NCI-H146 (cell line): ENCODE measurements around the gene INSR.
"Not testable (repeated sequence)": the region's sequence is repeated elsewhere in the genome, so short reads cannot be mapped to it uniquely, and the experiment has no call there.

Source experiments
- DNase-seq: peaks from one replicate; lab custom pipeline; 2025; lab: John Stamatoyannopoulos, UW

The INSR gene

DNA sequence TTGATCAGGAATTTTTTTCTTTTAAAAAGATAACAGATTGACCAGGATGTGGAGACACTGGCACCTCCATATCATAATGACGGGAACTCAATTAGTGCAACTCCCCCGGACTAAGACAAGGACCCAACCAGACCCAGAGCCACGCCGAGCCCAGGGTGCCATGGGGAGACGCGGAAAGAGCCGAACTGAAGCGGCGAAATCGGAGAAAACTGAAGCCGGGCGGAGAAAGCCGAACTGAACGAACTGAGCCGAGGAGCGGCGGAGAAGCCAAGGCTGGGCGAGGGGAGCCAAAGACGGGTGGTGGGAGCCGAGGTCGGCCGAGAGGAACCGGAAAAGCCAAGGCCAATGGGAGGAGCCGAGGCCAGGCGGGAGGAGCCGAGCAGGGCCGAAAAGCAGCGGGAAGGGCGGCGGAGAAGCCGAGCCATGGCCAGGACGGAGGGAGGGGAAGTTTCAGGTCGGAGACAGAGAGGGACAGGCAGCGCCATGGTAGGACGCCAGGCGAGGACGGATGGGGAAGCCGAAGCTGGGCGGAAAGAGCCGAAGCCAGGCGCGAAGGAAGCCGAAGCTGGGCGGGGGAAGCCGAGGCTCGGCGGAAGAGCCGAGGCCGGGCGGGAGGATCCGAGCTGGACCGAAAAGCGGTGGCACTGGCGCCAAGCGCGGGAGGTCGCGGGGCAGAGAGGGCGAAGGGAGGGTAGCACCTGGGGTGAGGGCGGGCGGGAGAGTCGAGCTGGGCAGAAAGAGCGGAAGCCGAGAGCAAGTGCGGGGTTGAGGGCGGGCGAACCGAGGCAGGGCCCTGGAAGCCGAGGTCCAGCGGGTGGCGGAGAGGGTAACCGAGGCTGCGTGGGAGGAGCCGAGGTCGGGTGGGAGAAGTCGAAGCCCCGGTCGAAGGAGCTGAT is 195.3 kb downstream of the INSR start:
- DNase-seq = peak; percentile 90

GRCh38 chr19:7098096-7098495 is 196.1 kb downstream of the INSR start:
- no peak for DNase-seq

- no peak for DNase-seq
Observed at GRCh38 chr19:7088999-7089398, 205.2 kb downstream of the INSR start.

DNA sequence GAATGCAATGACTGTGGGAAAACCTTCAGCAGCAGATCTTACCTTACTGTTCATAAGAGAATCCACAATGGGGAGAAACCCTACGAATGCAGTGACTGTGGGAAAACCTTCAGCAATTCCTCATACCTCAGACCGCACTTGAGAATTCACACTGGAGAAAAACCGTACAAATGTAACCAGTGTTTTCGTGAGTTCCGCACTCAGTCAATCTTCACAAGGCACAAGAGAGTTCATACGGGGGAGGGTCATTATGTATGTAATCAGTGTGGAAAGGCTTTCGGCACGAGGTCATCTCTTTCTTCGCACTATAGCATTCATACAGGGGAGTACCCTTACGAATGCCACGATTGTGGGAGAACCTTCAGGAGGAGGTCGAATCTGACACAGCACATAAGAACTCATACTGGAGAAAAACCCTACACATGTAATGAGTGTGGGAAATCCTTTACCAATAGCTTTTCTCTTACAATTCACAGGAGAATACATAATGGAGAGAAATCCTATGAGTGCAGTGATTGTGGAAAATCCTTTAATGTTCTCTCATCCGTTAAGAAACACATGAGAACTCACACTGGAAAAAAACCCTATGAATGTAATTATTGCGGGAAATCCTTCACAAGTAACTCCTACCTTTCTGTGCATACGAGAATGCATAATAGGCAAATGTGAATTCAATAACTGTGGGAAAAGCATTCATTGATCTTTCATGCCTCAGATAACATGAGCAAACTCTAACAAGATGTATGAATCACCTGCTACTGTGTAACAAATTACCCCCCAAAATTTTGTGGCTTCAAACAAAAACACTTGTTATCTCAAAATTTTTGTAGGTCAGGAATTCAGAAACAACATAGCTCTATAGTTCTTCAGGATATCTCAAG is 210.9 kb downstream of the INSR start:
- DNase-seq = no peak

DNA sequence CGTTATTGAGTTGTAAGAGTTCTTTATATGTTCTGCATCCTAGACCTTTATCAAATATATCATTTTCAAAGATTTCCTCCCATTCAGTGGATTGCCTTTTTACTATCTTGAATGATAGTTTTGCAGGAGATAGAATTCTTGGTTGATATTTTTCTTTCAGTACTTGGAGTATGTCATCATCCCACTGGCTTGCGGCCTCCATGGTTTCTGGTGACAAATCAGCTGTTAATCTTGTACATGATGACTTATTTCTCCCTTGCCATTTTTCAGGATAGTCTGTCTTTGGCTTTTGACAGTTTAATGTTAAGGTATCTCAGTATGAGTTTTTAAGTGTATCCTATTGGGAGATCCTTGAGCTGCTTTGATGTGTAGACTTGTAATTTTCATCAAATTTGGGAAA is 216.2 kb downstream of the INSR start:
- DNase-seq = no peak

GRCh38 chr19:7076151-7076550 is 218.1 kb downstream of the INSR start:
- DNase-seq = no peak

DNA sequence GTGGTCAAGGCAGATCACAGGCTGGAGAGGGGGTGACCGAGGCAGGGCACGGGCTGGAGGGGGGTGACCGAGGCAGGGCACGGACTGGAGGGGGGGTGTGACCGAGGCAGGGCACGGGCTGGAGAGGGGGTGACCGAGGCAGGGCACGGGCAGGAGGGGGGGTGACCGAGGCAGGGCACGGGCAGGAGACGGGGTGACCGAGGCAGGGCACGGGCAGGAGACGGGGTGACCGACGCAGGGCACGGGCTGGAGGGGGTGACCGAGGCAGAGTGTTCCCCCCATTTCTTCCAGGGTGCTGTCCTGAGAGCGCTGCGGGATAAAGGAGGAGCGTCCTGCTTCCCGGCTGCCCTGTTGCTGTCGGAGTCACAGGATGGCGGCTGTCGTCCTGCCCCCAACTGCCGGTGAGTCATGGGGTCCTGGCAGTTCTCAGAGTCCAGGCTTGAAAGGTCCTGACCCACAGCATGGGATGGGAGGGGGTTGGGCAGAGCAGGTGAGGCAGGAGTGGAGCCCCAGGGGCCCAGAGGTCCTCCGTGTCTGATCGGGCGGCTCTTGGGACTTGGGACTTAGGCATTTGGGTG is 219.4 kb downstream of the INSR start:
- DNase-seq = no peak

GRCh38 chr19:7072541-7072940 is 221.7 kb downstream of the INSR start:
- no peak for DNase-seq

DNA sequence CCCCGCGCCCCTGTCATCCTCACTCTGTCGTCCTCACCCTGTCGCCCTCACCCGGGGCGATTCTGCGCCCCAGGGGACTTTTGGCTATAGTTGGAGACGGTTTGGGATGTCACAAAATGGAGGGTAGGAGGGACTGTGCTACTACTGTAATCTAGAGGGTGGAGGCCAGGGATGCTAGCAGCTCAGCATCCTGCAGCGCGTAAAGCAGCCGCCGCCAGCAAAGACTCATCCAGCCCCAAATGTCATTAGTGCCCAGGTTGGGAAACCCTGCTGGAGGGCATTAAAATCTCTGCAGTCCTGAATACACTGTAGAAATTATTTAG is 224.3 kb downstream of the INSR start:
- peak; percentile 11 for DNase-seq

DNA sequence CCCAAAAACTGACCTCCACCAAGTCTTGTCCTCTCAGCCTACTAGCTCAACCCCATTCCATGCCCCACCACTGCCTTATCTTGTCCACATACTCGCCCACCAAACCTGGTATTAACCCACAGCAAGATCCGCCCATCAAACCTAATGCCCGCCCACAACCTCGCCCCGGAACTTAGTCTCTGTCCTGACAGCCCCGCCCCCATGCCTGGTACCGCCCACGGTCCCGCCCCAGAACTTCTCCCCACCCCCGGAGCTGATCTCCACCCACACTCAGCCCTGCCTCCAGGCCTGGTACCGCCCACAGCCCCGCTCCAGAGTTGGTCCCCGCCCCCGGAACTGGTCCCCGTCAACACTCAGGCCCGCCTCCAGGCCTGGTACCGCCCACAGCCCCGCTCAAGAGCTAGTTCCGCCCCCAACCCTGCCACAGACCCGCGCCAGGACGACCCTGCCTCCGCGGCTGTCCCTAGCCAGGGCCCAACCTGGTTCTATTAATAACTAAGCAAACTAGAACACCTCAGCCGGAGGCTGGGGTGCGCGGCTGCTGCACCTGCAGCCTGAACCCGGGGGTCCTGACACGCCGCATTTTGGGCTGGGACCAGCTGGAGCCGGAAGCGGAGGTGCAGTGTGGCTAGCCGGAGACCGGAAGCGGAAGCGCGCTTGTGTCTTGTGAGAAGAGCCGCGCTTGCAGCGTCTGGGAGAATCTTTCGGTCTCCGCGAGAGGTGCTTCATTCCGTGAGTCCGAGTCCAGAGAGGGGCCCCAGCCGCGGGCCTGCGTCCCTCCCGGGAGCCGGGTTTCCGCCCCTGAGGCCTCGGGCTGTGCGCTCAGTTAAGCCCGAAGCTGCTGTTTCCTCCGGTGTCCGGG is 224.9 kb downstream of the INSR start, which contains the start of gene ZNF557:
Gene ZNF557, plus strand, starts transcription at position 662 of the 862 bp plus-strand sequence. CDS start 5,372 bp downstream, outside the sequence.
- DNase-seq = peak; percentile 92

- DNase-seq = no peak
Observed at GRCh38 chr19:7068599-7068998, 225.6 kb downstream of the INSR start.

DNA sequence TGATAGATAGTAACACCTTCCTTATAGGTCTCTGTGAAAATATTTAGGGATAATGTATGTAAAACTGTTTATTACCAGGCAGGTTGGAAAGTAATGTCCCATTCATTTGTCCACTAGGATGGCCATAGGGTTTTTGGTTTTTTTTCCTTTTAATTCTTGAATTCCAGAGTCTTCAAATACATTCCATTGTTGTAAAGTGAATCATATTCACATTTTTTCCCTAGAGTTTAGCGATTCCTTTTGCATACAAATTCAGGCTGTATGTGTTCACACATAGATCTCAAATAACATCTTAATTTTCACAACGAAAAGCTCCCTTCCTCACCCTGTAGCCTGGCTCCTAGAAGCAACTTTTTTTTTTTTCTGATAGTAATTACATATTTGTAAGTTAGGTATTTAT is 226.5 kb downstream of the INSR start:
- no peak for DNase-seq

- not testable (repeated sequence) for DNase-seq
Observed at GRCh38 chr19:7067122-7067521, 227.1 kb downstream of the INSR start.

- DNase-seq = no peak
Observed at GRCh38 chr19:7063764-7064418, 230.3 kb downstream of the INSR start.

DNA sequence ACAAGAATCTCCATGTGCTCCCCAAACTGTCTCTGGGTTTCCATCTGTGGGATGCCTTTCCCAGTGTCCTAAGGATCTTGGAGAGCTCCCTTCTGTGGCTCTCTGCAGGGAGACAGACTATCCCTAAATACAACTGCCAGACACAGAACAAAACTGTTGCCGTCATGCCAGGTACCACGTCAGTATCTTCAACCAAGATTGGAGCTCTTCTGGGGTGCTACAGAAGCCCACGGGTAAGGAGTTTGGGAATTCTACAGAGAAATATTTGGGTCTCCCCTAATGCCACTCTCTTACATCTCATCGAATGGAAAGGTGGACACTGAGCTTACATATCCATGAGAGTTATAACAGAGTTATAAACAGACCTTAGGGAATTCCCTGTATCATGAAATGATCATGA is 230.9 kb downstream of the INSR start:
- no peak for DNase-seq
